Peyer's patch (tissue), 4 donors: ENCODE measurements around the gene IQGAP3. TPM values are rescaled to one million over a fixed set of nuclear protein-coding genes. Genes with fewer than 3 reads are reported as not detected.

Experiments used
- DNase-seq, 3 donors: peaks; one replicate each; pipeline ENCODE4 v3.0.0-alpha.2; 2017 to 2019
- H3K27ac ChIP-seq, 4 donors: fragments of 200-600 bp; sonication (generic); one replicate each; pipeline ENCODE4 v1.5.1; 2016 to 2019
- H3K27me3 ChIP-seq, 2 donors: fragments of 200-600 bp; sonication (generic); one replicate each; pipeline ENCODE4 v1.5.1; 2019
- H3K36me3 ChIP-seq, 3 donors: fragments of 200-600 bp; sonication (generic); one replicate each; pipeline ENCODE4 v1.5.1; 2016 to 2019
- H3K4me1 ChIP-seq, 4 donors: fragments of 200-600 bp; sonication (generic); one replicate each; pipeline ENCODE4 v1.5.1; 2016 to 2019
- H3K4me3 ChIP-seq, 4 donors: fragments of 200-600 bp; sonication (generic); 1 replicate in 3 of 4; 2 replicates in 1 of 4; pipeline ENCODE4 v1.5.1; 2016 to 2019; ENCODE audit warnings: mild to moderate bottlenecking in 1 of 4
- H3K9me3 ChIP-seq, 4 donors: fragments of 200-600 bp; sonication (generic); one replicate each; pipeline ENCODE4 v1.5.1; 2016 to 2019; ENCODE audit warnings: mild to moderate bottlenecking in 1 of 4
- POLR2A ChIP-seq, 2 donors: fragments of 450-650 bp; IDR thresholded peaks; one replicate each; pipeline ENCODE4 v1.5.1; 2017; ENCODE audit warnings: antibody characterized with exemption in 2 of 2, mild to moderate bottlenecking in 2 of 2, moderate library complexity in 2 of 2
- small RNA-seq, 2 donors: library from RNA; depleted of rRNA; stranded (forward); fragments of <200 nt; gene quantifications; one replicate each; pipeline ENCODE3, GENCODE V24; 2016
- total RNA-seq, 4 donors: library from RNA; depleted of rRNA; stranded (reverse); fragments of >200 nt; gene quantifications; one replicate each; pipeline ENCODE4 v1.1.0, GENCODE V29; 2016
- TF ChIP-seq, protein P1 (sequence below), 6 experiments: fragments of 450-650 bp in 4 of 6; fragments of 200-600 bp in 2 of 6; sonication (generic) in 1 of 6; IDR thresholded peaks; one replicate each; pipeline ENCODE4 v1.5.1; 2017 to 2019; ENCODE audit warnings: antibody characterized with exemption in 6 of 6, mild to moderate bottlenecking in 3 of 6, moderate library complexity in 1 of 6

The IQGAP3 gene
- total RNA-seq, 4 donors from 2014 or later: 5.4 to 45.4 (median 8.2) TPM

DNA sequence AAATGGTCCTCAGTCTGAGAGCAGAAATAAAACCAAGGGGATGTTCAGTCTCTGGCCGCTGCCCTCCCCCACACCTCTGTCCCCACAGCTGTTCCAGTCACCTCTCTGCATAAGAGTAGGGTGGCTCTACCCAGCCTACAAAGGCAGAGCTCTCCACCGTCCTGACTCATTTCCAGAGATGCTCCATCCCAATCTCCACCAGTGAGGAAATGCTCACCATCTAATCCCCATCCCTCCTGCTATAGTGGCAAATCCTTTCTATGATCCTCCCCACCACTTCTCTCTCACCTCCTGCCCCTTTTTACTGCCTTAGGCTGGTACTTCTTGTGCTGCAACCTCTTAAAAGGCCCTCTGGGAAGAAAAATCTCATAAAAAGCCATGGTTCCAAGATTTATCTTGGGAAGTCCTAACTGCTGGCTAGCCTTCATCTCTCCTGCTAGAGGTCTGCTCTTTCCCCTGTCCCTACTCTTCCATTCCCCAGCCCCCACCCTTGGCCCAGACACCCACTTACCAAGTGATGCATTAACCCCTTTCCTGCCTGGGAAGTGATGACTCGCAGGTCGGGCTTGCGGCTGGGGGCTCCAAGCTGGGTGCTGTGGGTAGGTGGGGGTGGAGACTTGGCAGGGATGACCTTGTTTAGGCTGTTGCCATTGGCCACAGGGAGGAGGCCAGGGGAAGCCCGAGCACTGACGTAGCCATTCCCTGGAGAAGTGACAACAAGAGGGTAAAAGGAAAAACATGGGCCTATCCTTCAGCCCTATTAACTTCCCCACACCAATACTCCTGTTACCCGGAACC lies 95.7 kb downstream of the IQGAP3 start:
- H3K36me3 ChIP-seq: peaks cover 0 to 100% (median 1%) of the 10 kb centered on the region in 3 donors
- TF ChIP-seq, protein P1, sequence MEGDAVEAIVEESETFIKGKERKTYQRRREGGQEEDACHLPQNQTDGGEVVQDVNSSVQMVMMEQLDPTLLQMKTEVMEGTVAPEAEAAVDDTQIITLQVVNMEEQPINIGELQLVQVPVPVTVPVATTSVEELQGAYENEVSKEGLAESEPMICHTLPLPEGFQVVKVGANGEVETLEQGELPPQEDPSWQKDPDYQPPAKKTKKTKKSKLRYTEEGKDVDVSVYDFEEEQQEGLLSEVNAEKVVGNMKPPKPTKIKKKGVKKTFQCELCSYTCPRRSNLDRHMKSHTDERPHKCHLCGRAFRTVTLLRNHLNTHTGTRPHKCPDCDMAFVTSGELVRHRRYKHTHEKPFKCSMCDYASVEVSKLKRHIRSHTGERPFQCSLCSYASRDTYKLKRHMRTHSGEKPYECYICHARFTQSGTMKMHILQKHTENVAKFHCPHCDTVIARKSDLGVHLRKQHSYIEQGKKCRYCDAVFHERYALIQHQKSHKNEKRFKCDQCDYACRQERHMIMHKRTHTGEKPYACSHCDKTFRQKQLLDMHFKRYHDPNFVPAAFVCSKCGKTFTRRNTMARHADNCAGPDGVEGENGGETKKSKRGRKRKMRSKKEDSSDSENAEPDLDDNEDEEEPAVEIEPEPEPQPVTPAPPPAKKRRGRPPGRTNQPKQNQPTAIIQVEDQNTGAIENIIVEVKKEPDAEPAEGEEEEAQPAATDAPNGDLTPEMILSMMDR (IDR thresholded peaks at IDR 0.05): no peak
- TF ChIP-seq POLR2A (IDR thresholded peaks at IDR 0.05): no peak

DNA sequence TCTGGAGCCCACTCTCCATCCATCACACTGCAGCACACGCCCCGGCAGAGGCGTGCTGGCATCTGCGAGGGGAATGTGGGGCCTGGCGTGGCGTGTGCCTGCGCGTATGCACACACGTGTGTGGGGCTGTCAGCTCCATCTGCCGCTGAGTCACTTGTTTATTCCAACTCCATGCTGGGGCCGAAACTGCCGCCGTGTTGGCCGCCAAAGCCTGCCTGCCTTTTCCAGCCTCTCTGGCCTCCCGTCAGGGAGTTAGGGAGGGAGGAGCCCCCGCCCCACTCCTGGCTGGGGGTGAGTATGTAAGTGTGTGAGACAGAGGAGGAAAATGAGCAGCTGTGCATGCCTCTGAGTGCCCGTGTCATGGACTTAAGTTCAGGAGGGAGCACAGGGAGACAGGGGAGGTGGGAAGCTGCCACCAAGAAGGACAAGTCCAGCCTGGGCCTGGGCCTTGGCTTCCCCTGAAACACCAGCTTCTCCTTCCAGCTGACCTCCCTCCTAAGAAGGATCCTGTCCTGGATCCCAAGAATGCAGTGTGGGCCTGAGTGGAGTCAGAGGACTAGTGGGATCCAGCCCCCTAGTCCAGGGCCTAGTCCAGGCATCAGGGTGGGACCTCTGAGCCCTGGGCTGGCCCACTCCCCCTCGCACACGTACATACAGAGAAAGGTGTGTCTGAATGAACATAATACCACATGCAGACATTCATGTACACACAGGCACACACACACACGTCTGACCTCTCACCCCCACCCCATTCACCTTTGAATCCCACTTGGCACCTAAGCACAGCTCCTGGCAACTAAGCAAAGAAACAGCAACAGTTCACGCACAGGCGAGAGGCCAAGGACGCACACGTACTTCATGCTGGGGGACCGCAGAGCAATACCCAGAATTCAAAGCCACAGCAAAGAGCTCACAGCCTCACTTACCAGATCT lies 96.5 kb downstream of the IQGAP3 start:
- peak overlapping the region; percentile 23 to 81 (median 63) for H3K27ac ChIP-seq
- DNase-seq: peak in 1 of 3 donors; percentile 79
- H3K36me3 ChIP-seq: peaks cover 0 to 98% (median 0%) of the 10 kb centered on the region in 3 donors
- peaks cover 0 to 42% (median 2%) of the 10 kb centered on the region in 4 donors for H3K4me1 ChIP-seq
- no peaks in the 10 kb centered on the region for H3K9me3 ChIP-seq
- no peak overlapping the region for H3K4me3 ChIP-seq
- no peaks in the 10 kb centered on the region for H3K27me3 ChIP-seq
- TF ChIP-seq, protein P1 (IDR thresholded peaks at IDR 0.05): no peak
- TF ChIP-seq POLR2A (IDR thresholded peaks at IDR 0.05): no peak

More for the DNA sequence above, 95.7 kb downstream of the IQGAP3 start:
- no peak overlapping the region for H3K4me3 ChIP-seq
- no peaks in the 10 kb centered on the region for H3K9me3 ChIP-seq
- H3K27ac ChIP-seq: peak overlapping the region; percentile 37 to 81 (median 63)
- H3K4me1 ChIP-seq: peaks cover 0 to 40% (median 5%) of the 10 kb centered on the region in 4 donors
- H3K27me3 ChIP-seq: no peaks in the 10 kb centered on the region
- no peak for DNase-seq

Small RNA genes within 50 kb of the gene (small RNA-seq; reads per million reads assigned to genes)
- gene RF00019: 0 reads per million in 2 donors

Other genes starting within 250 kb of the IQGAP3 start
- 100 to 1,000 TPM in 3 of 4 donors, 10 to 100 TPM in 1; 63.9 to 148 (median 134) TPM for gene CCT3, start 234.3 kb downstream of the IQGAP3 start, total RNA-seq
- gene TSACC, start 234.0 kb downstream of the IQGAP3 start, total RNA-seq: not detected
- 1 to 10 TPM in 1 of 4 donors, not detected in 3; 3.1 TPM for gene RHBG, start 203.4 kb downstream of the IQGAP3 start, total RNA-seq
- gene MEF2D, start 71.8 kb downstream of the IQGAP3 start, total RNA-seq: 10 to 100 TPM; 46.8 to 97.4 (median 64.1) TPM
- not detected for gene TTC24, start 7.2 kb upstream of the IQGAP3 start, total RNA-seq
- gene NAXE, start 19.2 kb upstream of the IQGAP3 start, total RNA-seq: 10 to 100 TPM; 38.0 to 96.5 (median 73.1) TPM
- 10 to 100 TPM in 2 of 4 donors, 1 to 10 TPM in 2; 6.3 to 38.0 (median 11.3) TPM for gene GPATCH4, start 28.9 kb upstream of the IQGAP3 start, total RNA-seq
- 1 to 10 TPM in 3 of 4 donors, not detected in 1; 1.9 to 2.2 (median 2.1) TPM for gene HAPLN2, start 46.9 kb upstream of the IQGAP3 start, total RNA-seq
- gene BCAN, start 69.6 kb upstream of the IQGAP3 start, total RNA-seq: 1 to 10 TPM in 1 of 4 donors, under 1 TPM in 1, not detected in 2; 0.28 to 1.3 TPM
- gene NES, start 104.8 kb upstream of the IQGAP3 start, total RNA-seq: 10 to 100 TPM in 1 of 4 donors, 1 to 10 TPM in 3; 2.8 to 25.6 (median 3.1) TPM
- 1 to 10 TPM in 2 of 4 donors, not detected in 2; 3.6 to 5.0 TPM for gene CRABP2, start 133.0 kb upstream of the IQGAP3 start, total RNA-seq
- 10 to 100 TPM; 33.8 to 95.2 (median 64.9) TPM for gene METTL25B, start 155.9 kb upstream of the IQGAP3 start, total RNA-seq
- 10 to 100 TPM; 22.4 to 47.2 (median 27.9) TPM for gene ISG20L2, start 156.2 kb upstream of the IQGAP3 start, total RNA-seq
- 10 to 100 TPM; 15.7 to 35.8 (median 22.0) TPM for gene MRPL24, start 168.5 kb upstream of the IQGAP3 start, total RNA-seq
- 100 to 1,000 TPM; 234 to 309 (median 281) TPM for gene HDGF, start 179.1 kb upstream of the IQGAP3 start, total RNA-seq
- 100 to 1,000 TPM in 1 of 4 donors, 10 to 100 TPM in 3; 43.3 to 114 (median 46.3) TPM for gene PRCC, start 195.0 kb upstream of the IQGAP3 start, total RNA-seq
- 10 to 100 TPM in 1 of 4 donors, 1 to 10 TPM in 2, not detected in 1; 2.7 to 13.5 (median 6.5) TPM for gene SH2D2A, start 244.3 kb upstream of the IQGAP3 start, total RNA-seq